B cell (primary cell): Measurements from ENCODE around the gene PTCD3.

Experiments
- EZH2 ChIP-seq: IDR thresholded peaks from 2 replicates; pipeline ENCODE4 v1.6.1; 2012; ENCODE audit warnings: borderline replicate concordance, low read depth, mild to moderate bottlenecking, moderate library complexity, low read length; ENCODE audit not compliant: insufficient read depth, poor library complexity, severe bottlenecking
- TF ChIP-seq, protein P1 (sequence below): fragments of 200-600 bp; IDR thresholded peaks from one replicate; pipeline ENCODE4 v1.8.0; 2022; ENCODE audit warnings: antibody characterized with exemption, mild to moderate bottlenecking

GRCh38 chr2:86172610-86173009 is 66.6 kb downstream of the PTCD3 start:
- TF ChIP-seq, protein P1, sequence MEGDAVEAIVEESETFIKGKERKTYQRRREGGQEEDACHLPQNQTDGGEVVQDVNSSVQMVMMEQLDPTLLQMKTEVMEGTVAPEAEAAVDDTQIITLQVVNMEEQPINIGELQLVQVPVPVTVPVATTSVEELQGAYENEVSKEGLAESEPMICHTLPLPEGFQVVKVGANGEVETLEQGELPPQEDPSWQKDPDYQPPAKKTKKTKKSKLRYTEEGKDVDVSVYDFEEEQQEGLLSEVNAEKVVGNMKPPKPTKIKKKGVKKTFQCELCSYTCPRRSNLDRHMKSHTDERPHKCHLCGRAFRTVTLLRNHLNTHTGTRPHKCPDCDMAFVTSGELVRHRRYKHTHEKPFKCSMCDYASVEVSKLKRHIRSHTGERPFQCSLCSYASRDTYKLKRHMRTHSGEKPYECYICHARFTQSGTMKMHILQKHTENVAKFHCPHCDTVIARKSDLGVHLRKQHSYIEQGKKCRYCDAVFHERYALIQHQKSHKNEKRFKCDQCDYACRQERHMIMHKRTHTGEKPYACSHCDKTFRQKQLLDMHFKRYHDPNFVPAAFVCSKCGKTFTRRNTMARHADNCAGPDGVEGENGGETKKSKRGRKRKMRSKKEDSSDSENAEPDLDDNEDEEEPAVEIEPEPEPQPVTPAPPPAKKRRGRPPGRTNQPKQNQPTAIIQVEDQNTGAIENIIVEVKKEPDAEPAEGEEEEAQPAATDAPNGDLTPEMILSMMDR, result no peak
- TF ChIP-seq EZH2, result no peak
